Esophagus muscularis mucosa (tissue), 4 donors: ENCODE measurements around the gene CLEC4G. TPM values are rescaled to one million over a fixed set of nuclear protein-coding genes. Genes with fewer than 3 reads are reported as not detected.

ENCODE experiments used
- DNase-seq: peaks from one replicate; pipeline ENCODE4 v3.0.0-alpha.2; 2017; ENCODE audit errors: extremely low spot score
- H3K27ac ChIP-seq, 4 donors: fragments of 200-600 bp; sonication (generic); replicated peaks in 1 of 4; 1 replicate in 3 of 4; 2 replicates in 1 of 4; pipeline ENCODE4 v1.5.1; 2016 to 2019; ENCODE audit warnings: mild to moderate bottlenecking in 1 of 4
- H3K27me3 ChIP-seq, 4 donors: fragments of 200-600 bp; sonication (generic); one replicate each; pipeline versions ENCODE4 v1.5.1 to v1.6.0; 2016 to 2019
- H3K36me3 ChIP-seq, 4 donors: fragments of 200-600 bp; sonication (generic); one replicate each; pipeline ENCODE4 v1.5.1; 2016 to 2019
- H3K4me1 ChIP-seq, 4 donors: fragments of 200-600 bp; sonication (generic); one replicate each; pipeline ENCODE4 v1.5.1; 2016 to 2019
- H3K4me3 ChIP-seq, 4 donors: fragments of 200-600 bp; sonication (generic); 1 replicate in 2 of 4; 2 replicates in 2 of 4; pipeline ENCODE4 v1.5.1; 2016 to 2019; ENCODE audit warnings: mild to moderate bottlenecking in 4 of 4, moderate library complexity in 1 of 4
- H3K9me3 ChIP-seq, 4 donors: fragments of 200-600 bp; sonication (generic); 1 replicate in 3 of 4; 2 replicates in 1 of 4; pipeline ENCODE4 v1.5.1; 2016 to 2019
- CTCF ChIP-seq, 3 experiments: fragments of 200-600 bp in 2 of 3; fragments of 450-650 bp in 1 of 3; sonication (generic) in 2 of 3; IDR thresholded peaks; one replicate each; pipeline ENCODE4 v1.5.1; 2017 to 2019; ENCODE audit warnings: antibody characterized with exemption in 3 of 3, mild to moderate bottlenecking in 2 of 3, moderate library complexity in 1 of 3
- EP300 ChIP-seq: sonication (generic); formaldehyde crosslinking; IDR thresholded peaks from one replicate; pipeline ENCODE4 v1.6.1; 2017; ENCODE audit warnings: antibody characterized with exemption
- POLR2A ChIP-seq: fragments of 450-650 bp; IDR thresholded peaks from one replicate; pipeline ENCODE4 v1.6.1; 2017; ENCODE audit warnings: antibody characterized with exemption, moderate library complexity, mild to moderate bottlenecking, low read depth
- POLR2AphosphoS5 ChIP-seq, 2 donors: sonication (generic); formaldehyde crosslinking; IDR thresholded peaks; one replicate each; pipeline ENCODE4 v1.6.1; 2017; ENCODE audit warnings: antibody characterized with exemption in 2 of 2
- WGBS: methylation state at CpG from one replicate; pipeline ENCODE4 v1.1.5; 2018; 5-methylcytosine and 5-hydroxymethylcytosine counted together
- intact Hi-C: fragments of 100-400 bp; cut with DNase I; formaldehyde crosslinking; loops from one replicate; pipeline ENCODE4 v1.15.1; 2023
- total RNA-seq, 4 donors: library from RNA; depleted of rRNA; stranded (reverse); fragments of >200 nt; gene quantifications; one replicate each; pipeline versions ENCODE4 v1.1.0 to v1.2.1, GENCODE V29; 2016

CLEC4G gene
- total RNA-seq, 4 donors from 2014 or later, result 0.75 to 2.5 (median 1.8) TPM

GRCh38 chr19:7730286-7731217, 1.4 kb downstream of the CLEC4G start:
- Histone ChIP-seq H3K27me3 (peaks cover 0 to 87% (median 22%) of the 10 kb centered on the region in 4 donors), H3K4me1 (peaks cover 0 to 10% (median 5%) of the 10 kb centered on the region in 4 donors), H3K27ac (no peak overlapping the region), H3K9me3 (no peaks in the 10 kb centered on the region), H3K4me3 (peak overlapping the region in 2 of 4 donors; percentile 6 to 10), H3K36me3 (no peaks in the 10 kb centered on the region)
- DNase-seq, result no peak
- WGBS, result 22% methylated on average over 6 of the region's 78 CpGs
- intact Hi-C loops, result no loop called here
- TF ChIP-seq POLR2AphosphoS5 (IDR thresholded peaks at IDR 0.05) (no peak), CTCF (IDR thresholded peaks at IDR 0.05) (no peak), EP300 (no peak), POLR2A (no peak)

- no peak for TF ChIP-seq POLR2A
- TF ChIP-seq EP300, result no peak
- Histone ChIP-seq H3K4me1 (peaks cover 0 to 10% (median 5%) of the 10 kb centered on the region in 4 donors), H3K27ac (no peak overlapping the region), H3K36me3 (no peaks in the 10 kb centered on the region), H3K27me3 (peaks cover 0 to 91% (median 22%) of the 10 kb centered on the region in 4 donors), H3K4me3 (peak overlapping the region in 2 of 4 donors; percentile 6 to 10), H3K9me3 (no peaks in the 10 kb centered on the region)
- 11% methylated on average over 18 of the region's 34 CpGs for WGBS
- no peak for DNase-seq
- intact Hi-C loops, result no loop called here
Measured at GRCh38 chr19:7729831-7730285, 2.1 kb downstream of the CLEC4G start.

GRCh38 chr19:7729211-7729610, 2.7 kb downstream of the CLEC4G start:
- Histone ChIP-seq H3K27ac (no peak overlapping the region), H3K4me3 (no peak overlapping the region), H3K27me3 (peaks cover 0 to 91% (median 22%) of the 10 kb centered on the region in 4 donors), H3K9me3 (no peaks in the 10 kb centered on the region), H3K36me3 (no peaks in the 10 kb centered on the region), H3K4me1 (peaks cover 0 to 10% (median 5%) of the 10 kb centered on the region in 4 donors)
- intact Hi-C loops, result no loop called here
- TF ChIP-seq EP300, result no peak
- TF ChIP-seq CTCF (IDR thresholded peaks at IDR 0.05), result no peak
- TF ChIP-seq POLR2AphosphoS5 (IDR thresholded peaks at IDR 0.05), result no peak
- no peak for TF ChIP-seq POLR2A
- 18% methylated on average over 16 of the region's 16 CpGs for WGBS
- DNase-seq, result no peak

GRCh38 chr19:7725791-7726190, 6.1 kb downstream of the CLEC4G start:
- 65% methylated on average over 2 of the region's 2 CpGs for WGBS
- TF ChIP-seq CTCF (IDR thresholded peaks at IDR 0.05), result no peak
- TF ChIP-seq POLR2AphosphoS5 (IDR thresholded peaks at IDR 0.05), result no peak
- no peak for TF ChIP-seq POLR2A
- TF ChIP-seq EP300, result no peak
- Histone ChIP-seq H3K27ac (no peak overlapping the region), H3K36me3 (no peaks in the 10 kb centered on the region), H3K27me3 (peaks cover 0 to 83% (median 14%) of the 10 kb centered on the region in 4 donors), H3K4me3 (no peak overlapping the region), H3K9me3 (no peaks in the 10 kb centered on the region), H3K4me1 (peaks cover 0 to 10% (median 5%) of the 10 kb centered on the region in 4 donors)
- no peak for DNase-seq
- intact Hi-C loops, result no loop called here

- Histone ChIP-seq H3K36me3 (no peaks in the 10 kb centered on the region), H3K27ac (no peak overlapping the region), H3K4me3 (no peak overlapping the region), H3K4me1 (no peaks in the 10 kb centered on the region), H3K27me3 (peaks cover 0 to 59% (median 0%) of the 10 kb centered on the region in 4 donors), H3K9me3 (peaks cover 0 to 3% (median 1%) of the 10 kb centered on the region in 4 donors)
- DNase-seq, result no peak
- TF ChIP-seq EP300, result no peak
- TF ChIP-seq POLR2AphosphoS5 (IDR thresholded peaks at IDR 0.05), result no peak
- no peak for TF ChIP-seq CTCF (IDR thresholded peaks at IDR 0.05)
- TF ChIP-seq POLR2A, result no peak
- WGBS, result 43% methylated on average over 5 of the region's 5 CpGs
- intact Hi-C loops, result no loop called here
Measured at GRCh38 chr19:7722231-7722651, 9.7 kb downstream of the CLEC4G start.
